Measurements from ENCODE around the gene SPRR5.

Gene SPRR5
- total RNA-seq = 0 reads per million in 2 donors

DNA sequence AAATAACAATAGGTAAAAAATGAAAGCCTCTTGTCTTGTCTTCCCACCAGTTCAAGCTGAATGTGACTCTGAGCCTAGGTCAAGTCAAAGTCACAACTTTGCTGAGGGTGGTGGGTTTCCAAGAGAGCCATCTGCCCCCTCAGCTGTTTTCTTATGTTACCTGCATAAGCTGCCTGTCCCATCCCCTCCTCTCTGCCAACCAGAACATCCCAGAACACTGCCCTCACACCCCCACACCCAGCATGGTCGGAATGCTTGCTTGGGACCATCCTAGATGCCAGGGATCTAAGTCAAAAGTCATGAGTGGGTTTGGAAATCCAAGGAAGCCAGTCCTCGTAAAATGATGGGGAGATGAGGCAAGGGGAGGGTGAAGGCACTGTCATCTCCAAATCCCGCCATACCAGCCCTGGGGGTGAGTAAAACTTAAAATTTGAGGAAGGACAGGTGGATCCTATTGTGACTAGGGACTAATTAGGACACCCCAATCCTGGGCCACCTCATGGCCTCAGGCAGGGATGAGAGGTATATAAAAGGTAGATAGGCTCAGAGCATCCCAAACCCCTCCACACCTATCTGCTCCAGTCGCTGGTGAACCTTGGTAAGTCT lies at the start of gene SPRR5:
SPRR5 (plus strand) TSS at position 556 of the 606 bp plus-strand sequence. CDS start 1,349 bp downstream, outside the sequence.
- no peak for DNase-seq

GRCh38 chr1:152899027-152899426 lies 48.0 kb upstream of the SPRR5 start:
- no peak for DNase-seq

DNA sequence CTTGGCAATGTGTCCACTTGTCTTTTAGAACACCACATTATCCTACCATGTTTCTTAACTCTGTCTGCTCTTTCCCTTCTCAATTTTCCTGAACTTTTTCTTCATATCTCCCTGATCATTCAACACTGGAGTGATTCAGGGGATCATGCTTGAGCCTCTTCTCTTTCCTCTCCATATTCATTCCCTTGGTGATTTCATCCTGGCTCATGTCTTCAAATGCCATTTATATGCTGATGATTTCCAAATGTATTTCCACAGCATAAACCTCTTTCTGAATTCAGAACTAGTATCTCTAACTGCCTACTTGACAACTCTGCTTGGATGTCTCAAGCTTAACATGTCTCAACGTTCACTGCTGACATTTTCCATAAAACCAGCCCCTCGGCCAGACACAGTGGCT lies 47.1 kb upstream of the SPRR5 start:
- no peak for DNase-seq

- DNase-seq = no peak
These were observed 45.4 kb upstream of the SPRR5 start for GRCh38 chr1:152901631-152902030.

DNA sequence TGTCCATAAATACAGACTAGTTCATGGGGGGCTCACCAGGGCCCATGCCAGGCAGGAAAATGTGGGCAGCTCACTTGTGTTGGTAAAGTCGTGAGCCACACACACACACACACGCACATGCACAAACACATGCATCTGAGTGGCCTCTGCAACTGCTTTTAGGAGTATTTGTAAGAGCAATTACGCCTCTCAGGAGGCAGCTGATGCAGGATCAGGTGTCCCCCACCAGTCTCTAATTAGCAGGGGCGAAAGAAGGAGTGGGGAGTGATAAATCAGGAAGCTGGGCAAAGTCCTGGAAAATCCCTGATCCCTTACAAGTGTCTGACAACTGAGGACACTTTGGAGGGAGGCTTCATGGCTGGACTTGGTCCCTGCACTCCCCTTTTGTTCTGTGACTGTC lies 44.4 kb upstream of the SPRR5 start:
- no peak for DNase-seq

GRCh38 chr1:152904688-152905440 lies 42.1 kb upstream of the SPRR5 start:
- DNase-seq = no peak

GRCh38 chr1:152906023-152906565 lies 40.9 kb upstream of the SPRR5 start:
- DNase-seq = peak in 1 of 5 experiments; percentile 26

GRCh38 chr1:152907686-152908601 lies 39.1 kb upstream of the SPRR5 start, which contains the start of gene IVL:
Gene IVL (plus strand): TSS chr1:152908546. CDS start chr1:152909798, 1,252 bp downstream.
- no peak for DNase-seq

DNA sequence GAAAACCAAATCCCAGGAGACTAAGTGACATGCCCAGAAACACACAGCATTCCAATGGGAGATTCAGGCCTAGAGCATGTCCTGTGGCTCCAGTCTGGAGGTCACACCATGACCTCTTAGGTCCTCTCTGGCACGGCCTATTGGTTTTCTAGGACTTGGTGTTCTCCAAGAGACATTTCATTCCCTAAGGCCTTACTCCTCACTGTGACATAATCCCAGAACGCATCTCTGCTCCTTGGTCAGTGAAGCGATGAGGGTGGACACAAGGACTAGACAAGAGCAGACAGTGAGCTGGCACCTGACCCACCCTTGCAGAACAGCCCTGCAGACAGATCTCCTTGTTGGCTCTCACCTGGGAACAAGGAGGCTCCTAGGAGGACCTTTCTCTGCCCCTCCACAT lies 37.8 kb upstream of the SPRR5 start:
- DNase-seq = no peak

- no peak for DNase-seq
These were observed 34.5 kb upstream of the SPRR5 start for GRCh38 chr1:152912471-152912870.

- DNase-seq = no peak
These were observed 34.1 kb upstream of the SPRR5 start for GRCh38 chr1:152912900-152913299.

- no peak for DNase-seq
These were observed 29.2 kb upstream of the SPRR5 start for GRCh38 chr1:152917794-152918193.

- DNase-seq = no peak
These were observed 27.9 kb upstream of the SPRR5 start for GRCh38 chr1:152919071-152919470.

DNA sequence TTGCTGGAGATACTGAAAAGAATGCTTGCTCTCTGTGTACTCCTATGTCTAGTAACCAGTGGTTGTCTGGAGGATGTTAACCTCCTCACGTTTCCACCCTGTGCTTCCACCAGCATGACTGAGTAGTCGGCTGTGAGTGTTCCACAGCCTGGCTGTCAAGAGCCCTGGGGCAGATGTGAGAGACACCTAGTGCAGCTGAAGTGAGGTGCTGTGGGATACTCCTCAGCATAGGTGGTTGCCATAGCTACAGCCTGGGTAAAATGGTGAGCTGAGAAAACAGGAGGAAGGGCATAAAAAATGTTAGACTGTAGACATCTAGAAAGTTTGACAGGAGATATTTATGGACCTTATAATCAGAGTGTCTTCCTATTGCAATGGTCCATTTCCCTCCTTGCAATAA lies 22.8 kb upstream of the SPRR5 start:
- no peak for DNase-seq

DNA sequence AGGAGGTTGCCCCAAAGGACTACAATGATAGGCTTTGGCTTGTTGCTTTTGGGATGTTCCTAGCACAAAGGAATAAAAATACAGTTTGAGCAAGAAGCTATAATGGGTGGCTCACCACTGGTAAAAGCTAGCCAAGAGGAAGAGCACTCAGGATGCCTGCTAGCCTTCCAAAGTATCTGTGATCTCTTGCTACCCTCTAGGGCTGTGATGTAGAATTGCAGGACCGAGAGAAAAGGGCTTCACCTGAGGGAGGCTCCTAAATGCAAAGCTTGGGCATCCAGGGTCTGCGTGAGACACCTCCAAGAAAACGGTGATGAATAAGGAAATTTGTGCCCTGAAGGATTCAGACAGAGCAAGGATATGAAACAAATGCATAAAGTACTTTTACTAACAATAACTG lies 20.9 kb upstream of the SPRR5 start:
- no peak for DNase-seq

- no peak for DNase-seq
These were observed 18.3 kb upstream of the SPRR5 start for GRCh38 chr1:152928671-152929070.

GRCh38 chr1:152932170-152932811 lies 14.7 kb upstream of the SPRR5 start:
- no peak for DNase-seq

- DNase-seq = no peak
These were observed 13.8 kb upstream of the SPRR5 start for GRCh38 chr1:152933196-152933595.

- DNase-seq = no peak
These were observed 6.4 kb upstream of the SPRR5 start for GRCh38 chr1:152940614-152941013.

GRCh38 chr1:152941037-152941711 lies 5.8 kb upstream of the SPRR5 start:
- no peak for DNase-seq

- no peak for DNase-seq
These were observed 4.8 kb upstream of the SPRR5 start for GRCh38 chr1:152942161-152942560.

DNA sequence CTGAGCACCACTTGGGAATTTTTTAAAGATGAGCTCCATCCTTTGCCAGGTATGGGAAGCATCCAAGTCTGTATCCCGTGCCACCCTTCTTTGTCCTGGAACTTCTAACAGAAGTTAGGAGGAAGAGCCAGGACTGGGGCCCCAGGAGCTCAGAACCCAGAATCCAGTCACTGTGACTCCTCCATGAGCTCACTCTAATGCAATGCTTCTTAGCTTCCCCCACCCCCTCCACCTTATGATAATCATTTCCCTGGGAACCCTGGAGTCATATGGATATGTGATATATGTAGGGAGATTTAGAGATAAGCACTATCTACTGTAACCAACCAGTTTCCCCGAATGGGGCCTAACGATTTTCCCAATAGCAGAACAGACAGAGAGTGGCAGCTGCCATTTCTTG lies 758 bp upstream of the SPRR5 start:
- no peak for DNase-seq
